Tibial nerve (tissue), 4 donors: Measurements from ENCODE around the gene COX14. TPM values are rescaled to one million over a fixed set of nuclear protein-coding genes. Genes with fewer than 3 reads are reported as not detected.
A peak's percentile ranks its signal among the peaks of the same experiment; 100 is the strongest.

ENCODE experiments used
- DNase-seq, 2 donors: peaks; one replicate each; pipeline ENCODE4 v3.0.0-alpha.2; 2019; ENCODE audit warnings: low spot score in 2 of 2
- H3K27ac ChIP-seq, 4 donors: fragments of 200-600 bp; sonication (generic) in 3 of 4; one replicate each; pipeline ENCODE4 v1.5.1; 2017 to 2019; ENCODE audit warnings: mild to moderate bottlenecking in 1 of 4
- H3K27me3 ChIP-seq, 2 donors: fragments of 200-600 bp; sonication (generic) in 1 of 2; one replicate each; pipeline versions ENCODE4 v1.5.1 to v1.6.0; 2017 to 2019
- H3K36me3 ChIP-seq, 3 donors: fragments of 200-600 bp; sonication (generic); one replicate each; pipeline ENCODE4 v1.5.1; 2018 to 2019
- H3K4me1 ChIP-seq, 4 donors: fragments of 200-600 bp; sonication (generic) in 3 of 4; one replicate each; pipeline ENCODE4 v1.5.1; 2017 to 2019
- H3K4me3 ChIP-seq, 4 donors: fragments of 200-600 bp; sonication (generic) in 3 of 4; one replicate each; pipeline ENCODE4 v1.5.1; 2017 to 2019; ENCODE audit warnings: mild to moderate bottlenecking in 1 of 4, moderate library complexity in 1 of 4
- H3K9me3 ChIP-seq, 4 donors: fragments of 200-600 bp; sonication (generic) in 3 of 4; one replicate each; pipeline ENCODE4 v1.5.1; 2017 to 2019
- EP300 ChIP-seq, 2 donors: sonication (generic); formaldehyde crosslinking; IDR thresholded peaks; one replicate each; pipeline ENCODE4 v1.6.1; 2017; ENCODE audit warnings: antibody characterized with exemption in 2 of 2, mild to moderate bottlenecking in 1 of 2
- POLR2A ChIP-seq, 2 donors: fragments of 450-650 bp; IDR thresholded peaks; one replicate each; pipeline ENCODE4 v1.6.1; 2017; ENCODE audit warnings: antibody characterized with exemption in 2 of 2, mild to moderate bottlenecking in 2 of 2, moderate library complexity in 2 of 2
- WGBS, 2 donors: methylation state at CpG; one replicate each; pipeline ENCODE4 v1.1.5; 2018; 5-methylcytosine and 5-hydroxymethylcytosine counted together
- total RNA-seq, 4 donors: library from RNA; depleted of rRNA; stranded (reverse); fragments of >200 nt; gene quantifications; one replicate each; pipeline ENCODE4 v1.1.0, GENCODE V29; 2016
- TF ChIP-seq, protein P1 (sequence below), 5 experiments: fragments of 200-600 bp in 3 of 5; fragments of 450-650 bp in 2 of 5; sonication (generic) in 3 of 5; IDR thresholded peaks; one replicate each; pipeline ENCODE4 v1.5.1; 2016 to 2019; ENCODE audit warnings: antibody characterized with exemption in 5 of 5, mild to moderate bottlenecking in 3 of 5, moderate library complexity in 2 of 5

The COX14 gene
- 10 to 100 TPM; 35.8 to 91.5 (median 55.2) TPM for total RNA-seq

DNA sequence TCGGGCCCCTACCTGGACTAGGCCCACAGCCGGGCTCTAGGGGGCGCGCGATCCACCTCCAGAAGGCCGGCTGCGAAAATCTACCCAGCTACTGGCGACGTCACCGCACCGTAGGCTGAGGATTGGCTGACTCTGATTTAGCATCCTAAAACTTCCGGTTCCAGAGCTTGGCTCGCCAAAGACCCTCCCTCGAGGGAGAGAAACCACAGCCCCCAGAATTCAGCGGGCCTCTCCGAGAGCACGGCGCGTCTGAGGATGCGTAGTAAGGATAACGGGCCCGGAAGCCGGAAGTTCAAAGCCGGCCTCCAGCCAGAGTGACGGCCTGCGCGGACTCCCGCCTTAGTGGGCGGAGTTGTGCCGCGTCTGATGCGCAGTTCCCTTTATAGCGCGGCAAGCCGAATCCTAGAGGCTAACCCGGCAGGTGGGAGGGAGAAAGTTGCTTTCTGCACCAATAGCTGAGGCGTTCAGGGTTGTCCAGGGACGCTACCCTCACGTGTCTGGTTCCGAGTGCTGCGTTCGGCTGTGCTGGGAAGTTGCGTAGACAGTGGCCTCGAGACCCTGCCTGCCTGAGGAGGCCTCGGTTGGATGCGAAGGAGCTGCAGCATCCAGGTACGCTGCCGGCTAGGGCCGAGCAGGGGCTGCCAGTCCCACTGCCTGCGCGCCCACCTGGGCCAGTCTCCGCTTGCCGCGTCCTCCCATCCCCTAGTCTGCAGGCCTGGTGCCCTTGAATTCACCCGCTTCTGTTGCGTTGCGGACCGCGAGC is at the start of gene COX14:
COX14 (plus strand) TSS at position 544 of the 763 bp plus-strand sequence. CDS start 7,808 bp downstream, outside the sequence.
- peak within 1 kb of the TSS; percentile 85 to 97 (median 89) for H3K4me3 ChIP-seq
- H3K36me3 ChIP-seq: peaks cover 0 to 20% (median 3%) of the 10 kb centered on the region in 3 donors
- TF ChIP-seq POLR2A (IDR thresholded peaks at IDR 0.05): peak; percentile 87 to 92
- peak; percentile 98 for TF ChIP-seq EP300 (IDR thresholded peaks at IDR 0.05)
- TF ChIP-seq, protein P1, sequence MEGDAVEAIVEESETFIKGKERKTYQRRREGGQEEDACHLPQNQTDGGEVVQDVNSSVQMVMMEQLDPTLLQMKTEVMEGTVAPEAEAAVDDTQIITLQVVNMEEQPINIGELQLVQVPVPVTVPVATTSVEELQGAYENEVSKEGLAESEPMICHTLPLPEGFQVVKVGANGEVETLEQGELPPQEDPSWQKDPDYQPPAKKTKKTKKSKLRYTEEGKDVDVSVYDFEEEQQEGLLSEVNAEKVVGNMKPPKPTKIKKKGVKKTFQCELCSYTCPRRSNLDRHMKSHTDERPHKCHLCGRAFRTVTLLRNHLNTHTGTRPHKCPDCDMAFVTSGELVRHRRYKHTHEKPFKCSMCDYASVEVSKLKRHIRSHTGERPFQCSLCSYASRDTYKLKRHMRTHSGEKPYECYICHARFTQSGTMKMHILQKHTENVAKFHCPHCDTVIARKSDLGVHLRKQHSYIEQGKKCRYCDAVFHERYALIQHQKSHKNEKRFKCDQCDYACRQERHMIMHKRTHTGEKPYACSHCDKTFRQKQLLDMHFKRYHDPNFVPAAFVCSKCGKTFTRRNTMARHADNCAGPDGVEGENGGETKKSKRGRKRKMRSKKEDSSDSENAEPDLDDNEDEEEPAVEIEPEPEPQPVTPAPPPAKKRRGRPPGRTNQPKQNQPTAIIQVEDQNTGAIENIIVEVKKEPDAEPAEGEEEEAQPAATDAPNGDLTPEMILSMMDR (IDR thresholded peaks at IDR 0.05): peak; percentile 91 to 95 (median 92)
- peak; percentile 97 to 99 for DNase-seq
- peaks cover 0 to 56% (median 34%) of the 10 kb centered on the region in 4 donors for H3K4me1 ChIP-seq
- peak within 1 kb of the TSS; percentile 92 to 98 (median 96) for H3K27ac ChIP-seq
- no peaks in the 10 kb centered on the region for H3K9me3 ChIP-seq
- no peaks in the 10 kb centered on the region for H3K27me3 ChIP-seq
- whole genome bisulfite sequencing, 2 donors: 0 to 1% methylated on average over 37 to 59 of the region's 59 CpGs

DNA sequence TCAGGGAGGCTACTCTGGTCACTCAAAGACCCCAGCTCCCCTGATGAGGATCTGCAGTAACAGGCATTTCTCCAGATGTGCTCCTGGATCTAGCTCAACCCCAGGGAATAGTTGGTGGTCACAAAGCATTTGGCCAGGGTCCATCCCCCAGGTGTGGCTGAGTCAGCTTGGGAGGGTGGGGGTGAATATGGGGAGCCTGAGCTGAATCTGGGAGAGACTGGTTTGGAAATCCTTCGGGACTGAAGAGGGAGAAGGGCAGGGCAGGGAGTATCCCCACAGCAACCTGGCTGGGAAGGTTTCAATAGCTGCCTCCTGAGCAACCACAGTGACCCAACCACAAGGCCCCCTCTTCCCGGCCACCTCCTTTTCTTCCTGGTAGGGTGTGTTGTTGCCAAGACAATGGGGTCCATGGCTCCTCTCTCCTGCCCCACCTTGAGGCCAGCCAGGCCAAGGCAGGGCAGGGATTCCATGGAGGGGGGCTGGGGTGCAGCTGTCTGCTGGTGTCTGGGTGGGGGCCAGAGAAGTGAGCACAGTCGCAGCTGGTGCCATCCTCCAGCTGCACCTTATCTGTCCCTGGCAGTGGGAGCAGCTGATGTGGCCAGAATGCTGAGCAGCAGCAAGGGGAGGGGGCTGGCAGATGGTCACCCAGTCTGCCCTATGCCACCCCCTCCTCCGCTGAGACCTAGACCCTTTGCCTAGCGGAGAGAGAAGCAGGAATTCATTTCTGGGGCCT is 49.1 kb upstream of the COX14 start:
- Histone ChIP-seq H3K9me3 (no peaks in the 10 kb centered on the region), H3K27me3 (peaks cover 0 to 5% of the 10 kb centered on the region in 2 donors), H3K27ac (no peak overlapping the region), H3K36me3 (no peaks in the 10 kb centered on the region), H3K4me3 (no peak overlapping the region), H3K4me1 (peaks cover 0 to 4% (median 2%) of the 10 kb centered on the region in 4 donors)
- DNase-seq: no peak
- 92% methylated on average over 5 of the region's 5 CpGs for WGBS, 2 donors
- TF ChIP-seq POLR2A (IDR thresholded peaks at IDR 0.05) (no peak), EP300 (IDR thresholded peaks at IDR 0.05) (no peak)
- TF ChIP-seq, protein P1 (IDR thresholded peaks at IDR 0.05): no peak

DNA sequence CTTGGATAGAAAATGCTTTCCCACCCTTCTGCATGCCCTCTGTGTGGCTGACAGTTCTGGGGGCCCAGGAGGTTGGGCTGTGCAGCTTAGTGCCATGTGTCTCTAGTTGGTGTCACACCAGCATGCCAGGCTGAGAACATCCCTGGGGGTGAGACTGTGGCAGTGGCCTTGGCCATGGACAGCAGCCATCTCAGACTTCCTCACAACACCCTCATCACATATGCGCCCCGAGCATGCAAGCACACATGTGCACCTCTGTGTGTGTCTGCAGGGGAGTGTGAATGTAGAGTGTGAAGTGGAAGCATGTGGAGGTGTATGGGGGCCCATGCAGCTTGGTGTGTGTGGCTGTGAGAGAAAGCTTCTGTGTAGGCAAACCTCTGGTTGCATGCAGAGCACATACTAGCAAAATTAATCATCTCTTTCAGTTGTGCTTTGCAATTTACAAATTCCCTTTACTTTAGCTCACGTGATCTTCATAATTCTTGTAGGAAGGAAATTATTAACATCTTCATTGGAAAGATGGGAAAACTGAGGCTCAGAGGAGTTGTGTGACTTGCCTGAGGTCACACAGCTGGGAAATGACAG is 46.2 kb upstream of the COX14 start:
- WGBS, 2 donors: 80 to 82% methylated on average over 3 of the region's 3 CpGs
- H3K27ac ChIP-seq: no peak overlapping the region

DNA sequence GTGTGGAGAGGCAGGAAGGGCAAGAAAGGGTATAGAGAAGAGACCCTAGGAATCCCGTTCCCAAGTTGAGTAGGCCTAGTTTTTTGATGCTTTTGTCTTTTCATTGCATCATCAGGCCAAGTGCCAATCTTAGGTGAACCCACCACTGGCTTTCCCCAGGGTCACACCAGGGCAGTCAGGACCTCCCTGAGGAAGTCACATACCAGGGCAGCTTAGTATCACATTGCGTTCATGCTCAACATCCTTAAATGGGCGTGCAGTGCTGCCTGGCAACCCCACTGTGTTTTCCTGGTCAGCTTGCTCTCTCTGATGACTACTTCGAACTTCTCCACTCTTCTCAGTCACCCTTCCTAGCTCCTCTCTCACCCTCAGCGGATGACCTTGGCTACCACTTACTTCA is 45.6 kb upstream of the COX14 start:
- TF ChIP-seq POLR2A (IDR thresholded peaks at IDR 0.05) (no peak), EP300 (IDR thresholded peaks at IDR 0.05) (no peak)
- TF ChIP-seq, protein P1 (IDR thresholded peaks at IDR 0.05): no peak
- no peak for DNase-seq
- H3K4me3 ChIP-seq: no peak overlapping the region
- no peak overlapping the region for H3K27ac ChIP-seq
- H3K36me3 ChIP-seq: no peaks in the 10 kb centered on the region
- peaks cover 0 to 10% (median 0%) of the 10 kb centered on the region in 4 donors for H3K4me1 ChIP-seq
- WGBS, 2 donors: 39 to 43% methylated on average over 5 of the region's 5 CpGs
- H3K9me3 ChIP-seq: no peaks in the 10 kb centered on the region
- no peaks in the 10 kb centered on the region for H3K27me3 ChIP-seq

More for the DNA sequence above, 46.2 kb upstream of the COX14 start:
- H3K36me3 ChIP-seq: no peaks in the 10 kb centered on the region
- H3K27me3 ChIP-seq: no peaks in the 10 kb centered on the region
- H3K9me3 ChIP-seq: no peaks in the 10 kb centered on the region
- TF ChIP-seq POLR2A (IDR thresholded peaks at IDR 0.05) (no peak), EP300 (IDR thresholded peaks at IDR 0.05) (no peak)
- TF ChIP-seq, protein P1 (IDR thresholded peaks at IDR 0.05): no peak
- H3K4me3 ChIP-seq: no peak overlapping the region
- DNase-seq: no peak
- H3K4me1 ChIP-seq: peaks cover 0 to 8% (median 0%) of the 10 kb centered on the region in 4 donors
